NCI-H69 (cell line): ENCODE data around the gene VPS72.
A peak's percentile ranks its signal among the peaks of the same experiment; 100 is the strongest.

Experiments
- DNase-seq: peaks from one replicate; lab custom pipeline; 2025; lab: John Stamatoyannopoulos, UW

VPS72 gene

GRCh38 chr1:151184211-151184610 is 5.8 kb downstream of the VPS72 start:
- DNase-seq, result no peak

DNA sequence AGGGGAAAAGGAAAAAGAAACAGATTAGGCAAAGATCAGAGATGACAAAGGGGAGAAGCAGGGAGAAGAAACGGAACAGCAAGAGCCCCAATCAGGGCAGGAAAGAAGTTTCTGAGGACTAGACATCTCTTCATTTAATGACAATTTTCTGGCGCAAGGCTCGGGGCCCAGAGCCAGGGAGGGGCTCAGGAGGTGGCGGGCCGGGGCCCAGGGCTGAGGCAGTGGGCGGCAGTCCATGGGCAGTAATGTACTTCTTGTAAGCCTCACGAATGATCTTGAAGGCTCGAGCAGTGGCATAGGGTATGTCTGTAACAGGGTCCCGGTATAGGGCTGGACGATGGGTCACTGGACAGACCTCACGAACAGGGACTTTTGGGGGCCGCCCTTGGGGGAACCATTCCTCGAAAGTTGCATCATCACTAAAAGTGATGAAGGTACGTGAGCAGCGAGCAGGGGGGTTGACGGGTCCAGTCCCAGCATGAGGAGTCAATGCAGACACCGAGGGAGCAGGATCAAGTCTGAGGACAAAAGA is 13.4 kb downstream of the VPS72 start:
- no peak for DNase-seq

GRCh38 chr1:151175863-151176262 is 14.1 kb downstream of the VPS72 start, which contains the start of gene TMOD4:
TMOD4 (minus strand) TSS chr1:151175981; CDS start chr1:151174875, 1,106 bp downstream.
- peak; percentile 28 for DNase-seq

- DNase-seq, result no peak
Measured at GRCh38 chr1:151175041-151175741, 14.8 kb downstream of the VPS72 start.

DNA sequence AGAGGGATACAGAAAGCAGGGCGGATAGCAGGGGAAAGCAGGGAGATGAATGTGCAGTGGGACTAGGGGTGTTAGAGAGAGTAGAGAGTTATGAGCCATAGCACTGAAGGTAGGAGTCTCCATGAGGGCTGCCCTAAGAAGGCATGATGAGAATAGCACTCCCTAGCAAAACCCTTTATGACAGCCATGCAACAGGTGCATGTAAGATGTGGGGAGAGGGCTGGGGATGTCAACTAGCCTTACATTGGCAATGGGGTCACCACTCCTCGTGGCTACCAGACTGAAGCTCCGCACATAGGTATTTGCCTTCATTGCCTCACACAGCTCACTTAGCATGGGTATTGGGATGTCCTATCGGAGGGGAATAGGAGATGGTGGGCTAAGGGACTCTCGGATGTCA is 18.8 kb downstream of the VPS72 start:
- no peak for DNase-seq

DNA sequence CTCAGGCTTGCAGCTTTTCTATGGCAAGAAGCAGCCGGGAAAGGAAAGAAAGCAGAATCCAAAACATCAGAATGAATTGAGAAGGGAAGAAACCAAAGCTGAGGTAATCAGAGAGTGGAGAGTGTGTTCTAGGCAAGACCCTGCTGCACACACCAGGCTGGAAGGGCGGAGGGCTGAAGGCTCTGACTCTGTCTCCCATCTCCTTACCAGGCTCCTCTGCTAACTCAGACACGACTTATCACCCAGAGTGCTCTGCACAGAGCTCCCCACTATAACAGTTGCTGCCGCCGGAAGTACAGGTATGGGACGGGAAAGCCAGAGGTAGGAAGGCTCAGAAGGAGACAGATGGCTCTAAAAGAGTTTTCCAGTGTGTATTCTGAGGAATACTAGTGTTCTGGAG is 22.9 kb downstream of the VPS72 start:
- no peak for DNase-seq

GRCh38 chr1:151166505-151166956 is 23.5 kb downstream of the VPS72 start:
- peak; percentile 50 for DNase-seq

GRCh38 chr1:151165738-151166504 is 24.1 kb downstream of the VPS72 start, which contains the start of the genes LYSMD1 and SCNM1:
LYSMD1 (minus strand) TSS chr1:151165902; CDS start chr1:151165258, 644 bp downstream.
SCNM1 (plus strand) TSS chr1:151166144; CDS start chr1:151166153, 9 bp downstream.
- DNase-seq, result peak; percentile 100

- DNase-seq, result peak; percentile 82
Measured at GRCh38 chr1:151165281-151165737, 24.7 kb downstream of the VPS72 start.

GRCh38 chr1:151164732-151165280 is 25.2 kb downstream of the VPS72 start:
- DNase-seq, result no peak

DNA sequence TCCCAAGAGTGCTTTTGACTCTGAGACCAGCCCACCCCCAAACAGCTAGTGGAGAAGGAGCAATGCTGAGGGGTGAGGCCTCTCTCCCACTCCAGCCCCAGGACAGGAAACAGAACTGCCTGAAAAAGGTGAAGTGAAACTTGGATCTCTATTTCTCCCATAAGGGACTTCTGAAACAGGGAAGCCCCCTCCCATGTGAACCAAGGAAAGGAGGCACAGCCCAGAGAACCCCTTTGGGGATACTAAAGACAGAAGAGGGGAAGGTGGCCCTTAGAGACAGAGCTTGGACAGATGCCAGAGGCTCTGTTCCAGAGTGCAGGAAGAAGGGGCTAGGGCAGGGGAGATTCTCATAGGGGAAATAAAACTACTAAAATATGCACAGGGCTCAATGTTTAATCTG is 30.6 kb downstream of the VPS72 start:
- peak; percentile 13 for DNase-seq

GRCh38 chr1:151158751-151159251 is 31.2 kb downstream of the VPS72 start:
- no peak for DNase-seq

DNA sequence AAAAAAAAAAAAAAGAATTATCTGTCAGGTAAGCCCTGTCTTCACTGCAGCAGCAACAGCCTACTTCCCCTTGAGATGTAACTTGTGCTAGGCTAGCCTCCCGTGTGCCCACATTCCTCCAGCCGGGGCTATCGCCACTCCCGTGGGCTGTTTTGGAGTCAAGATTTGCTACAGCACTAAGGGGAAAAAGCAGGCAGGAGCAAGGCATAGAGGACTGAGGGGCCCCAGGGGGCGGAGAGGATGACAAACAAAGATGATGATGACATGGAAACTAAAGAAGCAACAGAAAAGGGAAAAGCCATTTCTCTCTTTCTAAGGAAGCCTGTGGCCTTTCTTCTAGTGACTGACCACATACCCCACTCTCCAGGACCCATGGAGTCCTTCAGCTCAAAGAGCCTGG is 31.7 kb downstream of the VPS72 start:
- no peak for DNase-seq

DNA sequence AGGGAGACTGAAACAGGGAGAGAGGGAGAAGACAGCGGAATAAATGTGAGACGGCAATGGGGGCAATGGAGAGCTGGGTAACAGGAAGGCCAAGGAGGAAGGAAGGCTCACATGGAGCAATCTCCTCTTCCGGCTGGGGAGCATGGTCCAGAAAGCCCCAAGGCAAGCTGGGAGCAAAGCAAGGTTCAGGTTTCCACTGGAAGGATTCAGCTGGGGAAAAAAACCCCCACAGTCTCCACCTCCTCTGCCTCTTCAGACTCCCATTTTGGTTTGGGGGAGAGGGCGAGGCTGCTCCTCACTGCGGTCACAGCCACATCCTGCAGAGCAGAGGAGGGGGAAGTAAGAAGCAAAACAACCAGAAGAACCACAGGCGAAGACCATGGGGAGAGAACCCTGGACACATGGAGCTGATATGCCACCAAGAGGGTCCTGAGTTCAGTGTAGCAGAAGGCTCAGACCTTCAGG is 32.9 kb downstream of the VPS72 start:
- DNase-seq, result no peak

DNA sequence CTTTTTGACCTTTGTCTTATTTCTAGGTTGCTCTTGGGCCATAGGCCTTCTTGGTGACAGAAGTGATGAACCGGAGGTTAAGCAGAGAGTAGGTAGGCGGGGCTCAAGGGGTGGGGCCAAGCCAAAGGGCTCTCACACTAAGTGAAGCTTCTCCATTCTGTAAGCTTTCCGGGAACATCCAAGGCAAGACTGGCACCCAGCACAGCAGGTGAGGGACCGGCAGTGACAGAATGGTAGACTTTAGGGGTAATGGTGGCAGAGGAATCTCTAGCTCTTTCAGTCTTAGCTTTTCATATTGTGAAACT is 33.5 kb downstream of the VPS72 start, which contains the start of gene TNFAIP8L2:
TNFAIP8L2 (plus strand) TSS at position 135 of the 305 bp plus-strand sequence. CDS start 2,049 bp downstream, outside the sequence.
- no peak for DNase-seq

DNA sequence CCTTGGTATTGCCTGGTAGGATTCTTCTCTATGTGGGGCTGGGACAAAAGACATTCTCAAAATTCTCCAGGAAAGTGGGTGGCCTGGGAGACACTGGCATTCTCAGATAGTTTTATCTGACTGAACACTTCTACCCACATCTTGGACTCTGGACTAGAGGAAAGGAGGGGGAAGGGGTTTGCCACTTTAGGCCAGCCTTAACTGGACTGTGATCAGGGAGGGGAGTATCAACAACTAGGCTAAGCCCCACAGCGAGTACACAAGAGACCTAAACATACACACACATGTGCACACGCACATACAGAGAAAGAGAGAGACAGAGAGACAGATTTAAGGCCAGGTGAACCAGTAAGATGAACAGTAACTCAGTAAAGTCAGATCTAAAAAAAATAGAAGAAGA is 42.3 kb downstream of the VPS72 start:
- no peak for DNase-seq

DNA sequence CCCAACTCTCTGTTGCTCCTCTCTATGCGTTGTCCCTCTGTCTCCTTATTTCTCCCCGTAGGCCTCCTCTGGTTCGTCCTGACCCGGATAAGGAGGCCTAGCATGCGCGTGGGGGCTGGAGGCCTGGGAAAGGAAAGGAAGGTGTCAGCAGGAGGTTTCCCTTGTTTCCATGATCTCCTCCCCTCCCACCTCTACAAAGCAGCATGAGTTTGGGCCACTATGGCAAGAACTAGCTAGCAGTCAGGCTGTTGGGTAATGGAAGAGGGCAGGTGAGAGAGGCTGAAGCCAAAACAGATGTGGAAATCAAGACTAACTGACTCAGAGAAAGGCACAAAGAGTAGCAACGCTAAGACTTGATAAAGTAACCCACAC is 42.9 kb downstream of the VPS72 start:
- peak; percentile 67 for DNase-seq

DNA sequence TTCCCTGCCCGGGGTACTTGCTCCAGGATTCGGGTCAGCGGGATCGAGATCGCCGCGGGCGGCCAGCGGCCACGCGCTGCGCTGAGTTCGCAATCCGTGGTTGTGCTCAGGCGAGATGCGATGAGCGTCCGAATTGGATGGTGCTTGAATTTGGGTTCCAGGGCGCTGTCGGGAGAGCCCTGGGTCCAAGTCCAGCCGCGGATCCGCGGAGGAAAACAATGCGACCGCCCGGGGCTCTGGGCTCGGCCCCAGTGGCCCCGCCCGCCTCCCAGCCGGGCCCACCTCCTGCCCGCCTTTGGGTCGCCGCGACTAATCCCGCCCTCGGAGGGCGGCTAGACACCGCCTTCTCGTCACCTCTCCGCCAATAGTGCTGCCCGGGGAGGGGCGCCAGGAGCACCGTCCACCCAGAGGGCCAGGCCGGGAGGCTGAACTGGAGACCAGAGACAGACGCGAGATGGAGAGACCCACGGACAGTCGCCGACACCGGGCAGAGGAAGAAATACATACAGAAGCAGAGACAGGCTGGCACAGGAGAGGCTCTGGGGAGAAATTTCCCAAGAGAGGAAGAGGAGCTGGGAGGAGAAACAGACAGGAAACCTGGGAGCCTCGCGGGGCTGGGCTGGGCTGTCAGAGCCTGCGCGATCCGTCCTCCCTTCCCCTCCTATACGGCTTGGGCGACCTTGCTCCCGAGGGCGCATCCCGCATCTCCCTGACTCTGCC is 43.4 kb downstream of the VPS72 start, which contains the start of gene SEMA6C:
SEMA6C (minus strand) TSS at position 220 of the 720 bp plus-strand sequence. CDS start 4,010 bp downstream, outside the sequence.
- DNase-seq, result peak; percentile 98

DNA sequence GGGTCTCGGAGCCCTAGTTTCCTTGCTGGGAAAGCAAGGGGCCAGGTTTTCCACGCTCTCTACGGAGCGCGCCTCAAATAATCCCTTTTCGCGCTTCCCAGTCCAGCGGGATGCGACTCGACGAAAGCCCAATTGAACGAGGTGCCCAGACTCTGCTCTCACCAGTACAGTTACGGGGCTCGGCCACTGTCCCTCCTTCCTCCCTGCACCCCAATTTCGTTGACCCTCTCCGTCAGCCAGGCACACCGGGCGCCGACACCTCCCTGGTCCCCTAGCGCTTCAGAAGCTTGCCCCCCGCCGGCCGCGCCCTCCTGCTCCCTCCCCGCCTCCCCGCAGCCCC is 44.0 kb downstream of the VPS72 start:
- DNase-seq, result peak; percentile 66

DNA sequence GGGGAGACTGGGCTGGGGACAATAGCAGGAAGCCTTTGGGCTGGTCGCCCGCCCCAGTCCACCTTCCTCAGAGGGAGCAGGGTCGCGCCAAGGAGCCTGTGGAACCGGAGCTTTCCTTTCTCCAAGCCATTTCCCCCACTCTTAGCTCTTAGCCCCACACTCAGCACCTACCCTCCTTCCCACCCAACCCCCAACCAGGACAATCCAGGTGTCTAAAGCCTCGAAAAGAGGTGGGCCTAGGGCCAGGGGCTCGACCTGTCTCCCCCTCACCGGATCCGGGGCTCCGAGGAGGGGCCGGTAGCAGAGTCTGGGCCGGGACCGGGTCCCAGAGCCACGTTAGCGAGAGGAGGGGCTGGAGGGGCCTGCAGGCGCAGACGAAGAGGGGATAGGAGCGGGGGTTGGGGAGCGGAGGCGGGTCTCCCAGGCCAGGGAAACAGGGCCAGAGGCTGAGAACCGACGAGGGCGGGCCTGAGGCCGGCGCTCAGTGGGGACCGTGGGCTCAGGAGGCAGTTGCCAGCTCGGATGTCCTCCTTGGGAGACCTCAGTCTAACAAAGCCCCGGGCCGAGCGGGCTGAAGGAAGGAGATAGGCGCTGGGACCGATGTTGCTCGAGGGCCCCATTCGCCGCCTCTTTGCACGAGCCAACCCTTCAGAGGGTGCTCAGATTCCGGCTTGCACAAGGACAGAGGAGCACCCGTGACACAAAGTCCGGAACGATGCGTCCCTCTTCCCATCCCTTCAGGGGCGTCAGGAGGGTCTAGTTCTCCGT is 44.5 kb downstream of the VPS72 start:
- peak; percentile 66 for DNase-seq
